ENCODE measurements around the gene INPPL1. TPM values are rescaled to one million over a fixed set of nuclear protein-coding genes. Genes with fewer than 3 reads are reported as not detected.
A peak's percentile ranks its signal among the peaks of the same experiment; 100 is the strongest.

The INPPL1 gene
- total and polyA plus RNA-seq, 2 of the 13 experiments (the other 11 are each of a cell fraction or from before 2014, with no cell fraction given) = 29.1 to 66.9 TPM

DNA sequence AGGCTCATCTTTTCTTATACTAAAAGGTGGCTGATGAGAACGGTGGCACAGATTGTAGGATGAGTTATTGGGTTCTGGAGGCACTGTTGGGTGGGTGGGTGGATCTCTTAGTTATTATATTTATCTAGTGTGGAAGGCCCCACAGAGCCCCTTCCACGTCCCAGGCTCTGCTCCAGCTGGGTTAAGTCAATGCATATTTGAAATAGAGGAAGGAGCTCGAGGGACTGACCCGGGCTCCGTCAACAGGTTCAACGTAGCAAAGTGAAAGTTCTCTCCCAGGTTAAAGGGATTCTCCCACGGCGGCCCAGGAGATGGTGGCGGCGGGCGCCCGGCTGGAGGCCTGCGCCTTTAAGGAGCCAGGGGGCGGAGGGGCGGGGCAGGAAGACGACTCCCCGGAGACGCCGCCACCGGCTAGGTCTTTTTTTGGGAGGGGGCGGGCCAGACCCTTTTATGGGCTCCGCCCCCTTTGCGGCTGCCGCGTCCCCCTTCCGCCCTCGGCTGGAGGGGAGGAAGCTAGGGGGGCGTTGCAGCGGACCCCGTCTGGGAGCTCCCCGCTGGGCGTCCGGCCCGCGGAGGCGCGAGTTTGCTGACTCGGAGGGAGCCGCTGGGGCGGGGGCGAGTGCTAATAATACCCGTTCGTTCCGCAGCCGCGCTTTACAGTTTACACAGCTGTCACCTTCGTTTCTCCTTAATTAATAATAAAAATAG lies 1.5 kb upstream of the INPPL1 start (continued):
- no peak for TF ChIP-seq HOXA9 (CRISPR knock-in tag; IDR thresholded peaks at IDR 0.05; ENCODE audit: borderline replicate concordance)
- TF ChIP-seq ZSCAN25 (CRISPR knock-in tag; IDR thresholded peaks at IDR 0.05) = no peak
- no peak for TF ChIP-seq STAT5B (CRISPR knock-in tag; IDR thresholded peaks at IDR 0.05)
- TF ChIP-seq ZSCAN29 (CRISPR knock-in tag; conservative IDR thresholded peaks at IDR 0.05) = no peak
- TF ChIP-seq TRIM22 (IDR thresholded peaks at IDR 0.05) = no peak
- TF ChIP-seq, protein P1, sequence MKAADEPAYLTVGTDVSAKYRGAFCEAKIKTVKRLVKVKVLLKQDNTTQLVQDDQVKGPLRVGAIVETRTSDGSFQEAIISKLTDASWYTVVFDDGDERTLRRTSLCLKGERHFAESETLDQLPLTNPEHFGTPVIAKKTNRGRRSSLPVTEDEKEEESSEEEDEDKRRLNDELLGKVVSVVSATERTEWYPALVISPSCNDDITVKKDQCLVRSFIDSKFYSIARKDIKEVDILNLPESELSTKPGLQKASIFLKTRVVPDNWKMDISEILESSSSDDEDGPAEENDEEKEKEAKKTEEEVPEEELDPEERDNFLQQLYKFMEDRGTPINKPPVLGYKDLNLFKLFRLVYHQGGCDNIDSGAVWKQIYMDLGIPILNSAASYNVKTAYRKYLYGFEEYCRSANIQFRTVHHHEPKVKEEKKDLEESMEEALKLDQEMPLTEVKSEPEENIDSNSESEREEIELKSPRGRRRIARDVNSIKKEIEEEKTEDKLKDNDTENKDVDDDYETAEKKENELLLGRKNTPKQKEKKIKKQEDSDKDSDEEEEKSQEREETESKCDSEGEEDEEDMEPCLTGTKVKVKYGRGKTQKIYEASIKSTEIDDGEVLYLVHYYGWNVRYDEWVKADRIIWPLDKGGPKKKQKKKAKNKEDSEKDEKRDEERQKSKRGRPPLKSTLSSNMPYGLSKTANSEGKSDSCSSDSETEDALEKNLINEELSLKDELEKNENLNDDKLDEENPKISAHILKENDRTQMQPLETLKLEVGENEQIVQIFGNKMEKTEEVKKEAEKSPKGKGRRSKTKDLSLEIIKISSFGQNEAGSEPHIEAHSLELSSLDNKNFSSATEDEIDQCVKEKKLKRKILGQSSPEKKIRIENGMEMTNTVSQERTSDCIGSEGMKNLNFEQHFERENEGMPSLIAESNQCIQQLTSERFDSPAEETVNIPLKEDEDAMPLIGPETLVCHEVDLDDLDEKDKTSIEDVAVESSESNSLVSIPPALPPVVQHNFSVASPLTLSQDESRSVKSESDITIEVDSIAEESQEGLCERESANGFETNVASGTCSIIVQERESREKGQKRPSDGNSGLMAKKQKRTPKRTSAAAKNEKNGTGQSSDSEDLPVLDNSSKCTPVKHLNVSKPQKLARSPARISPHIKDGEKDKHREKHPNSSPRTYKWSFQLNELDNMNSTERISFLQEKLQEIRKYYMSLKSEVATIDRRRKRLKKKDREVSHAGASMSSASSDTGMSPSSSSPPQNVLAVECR (CRISPR knock-in tag; IDR thresholded peaks at IDR 0.05; ENCODE audit: borderline replicate concordance) = peak; percentile 50; the same call in 1 of the 2 replicates
- TF ChIP-seq SNAPC2 (CRISPR knock-in tag; IDR thresholded peaks at IDR 0.05) = no peak
- TF ChIP-seq ATM (IDR thresholded peaks at IDR 0.05; ENCODE audit: borderline replicate concordance) = no peak
- TF ChIP-seq, protein P2, sequence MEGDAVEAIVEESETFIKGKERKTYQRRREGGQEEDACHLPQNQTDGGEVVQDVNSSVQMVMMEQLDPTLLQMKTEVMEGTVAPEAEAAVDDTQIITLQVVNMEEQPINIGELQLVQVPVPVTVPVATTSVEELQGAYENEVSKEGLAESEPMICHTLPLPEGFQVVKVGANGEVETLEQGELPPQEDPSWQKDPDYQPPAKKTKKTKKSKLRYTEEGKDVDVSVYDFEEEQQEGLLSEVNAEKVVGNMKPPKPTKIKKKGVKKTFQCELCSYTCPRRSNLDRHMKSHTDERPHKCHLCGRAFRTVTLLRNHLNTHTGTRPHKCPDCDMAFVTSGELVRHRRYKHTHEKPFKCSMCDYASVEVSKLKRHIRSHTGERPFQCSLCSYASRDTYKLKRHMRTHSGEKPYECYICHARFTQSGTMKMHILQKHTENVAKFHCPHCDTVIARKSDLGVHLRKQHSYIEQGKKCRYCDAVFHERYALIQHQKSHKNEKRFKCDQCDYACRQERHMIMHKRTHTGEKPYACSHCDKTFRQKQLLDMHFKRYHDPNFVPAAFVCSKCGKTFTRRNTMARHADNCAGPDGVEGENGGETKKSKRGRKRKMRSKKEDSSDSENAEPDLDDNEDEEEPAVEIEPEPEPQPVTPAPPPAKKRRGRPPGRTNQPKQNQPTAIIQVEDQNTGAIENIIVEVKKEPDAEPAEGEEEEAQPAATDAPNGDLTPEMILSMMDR (CRISPR knock-in tag; IDR thresholded peaks at IDR 0.05) = peak; percentile 20; the same call in 1 of the 2 replicates
- no peak for TF ChIP-seq TAF15 (IDR thresholded peaks at IDR 0.05; ENCODE audit: low read depth, low read length, poor library complexity, severe bottlenecking)
- TF ChIP-seq MAFK (conservative IDR thresholded peaks at IDR 0.05 in 1 of 2, IDR thresholded peaks at IDR 0.05 in 1 of 2; ENCODE audit: low read length in 2 of 2) = no peak; a peak in 1 of 4 replicates
- TF ChIP-seq, protein P3, sequence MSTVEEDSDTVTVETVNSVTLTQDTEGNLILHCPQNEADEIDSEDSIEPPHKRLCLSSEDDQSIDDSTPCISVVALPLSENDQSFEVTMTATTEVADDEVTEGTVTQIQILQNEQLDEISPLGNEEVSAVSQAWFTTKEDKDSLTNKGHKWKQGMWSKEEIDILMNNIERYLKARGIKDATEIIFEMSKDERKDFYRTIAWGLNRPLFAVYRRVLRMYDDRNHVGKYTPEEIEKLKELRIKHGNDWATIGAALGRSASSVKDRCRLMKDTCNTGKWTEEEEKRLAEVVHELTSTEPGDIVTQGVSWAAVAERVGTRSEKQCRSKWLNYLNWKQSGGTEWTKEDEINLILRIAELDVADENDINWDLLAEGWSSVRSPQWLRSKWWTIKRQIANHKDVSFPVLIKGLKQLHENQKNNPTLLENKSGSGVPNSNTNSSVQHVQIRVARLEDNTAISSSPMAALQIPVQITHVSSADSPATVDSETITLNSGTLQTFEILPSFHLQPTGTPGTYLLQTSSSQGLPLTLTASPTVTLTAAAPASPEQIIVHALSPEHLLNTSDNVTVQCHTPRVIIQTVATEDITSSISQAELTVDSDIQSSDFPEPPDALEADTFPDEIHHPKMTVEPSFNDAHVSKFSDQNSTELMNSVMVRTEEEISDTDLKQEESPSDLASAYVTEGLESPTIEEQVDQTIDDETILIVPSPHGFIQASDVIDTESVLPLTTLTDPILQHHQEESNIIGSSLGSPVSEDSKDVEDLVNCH (CRISPR knock-in tag; IDR thresholded peaks at IDR 0.05) = no peak
- no peak for TF ChIP-seq ZBTB7A (CRISPR knock-in tag; IDR thresholded peaks at IDR 0.05)
- no peak for TF ChIP-seq CENPBD1 (CRISPR knock-in tag; IDR thresholded peaks at IDR 0.05; ENCODE audit: borderline replicate concordance, low read depth)
- TF ChIP-seq PHF5A (CRISPR knock-in tag; IDR thresholded peaks at IDR 0.05; ENCODE audit: low read depth, unreplicated experiment) = no peak
- no peak for TF ChIP-seq POLR2AphosphoS2 (IDR thresholded peaks at IDR 0.05; ENCODE audit: low read depth, low read length)
- TF ChIP-seq MED1 (CRISPR knock-in tag; IDR thresholded peaks at IDR 0.05) = no peak
- no peak; the same call in 1 of the 2 replicates for TF ChIP-seq ZFY (CRISPR knock-in tag; IDR thresholded peaks at IDR 0.05)
- no peak for TF ChIP-seq ZNF12 (CRISPR knock-in tag; IDR thresholded peaks at IDR 0.05)
- TF ChIP-seq NFKB2 (CRISPR knock-in tag; IDR thresholded peaks at IDR 0.05; ENCODE audit: borderline replicate concordance) = peak; percentile 27; the same call in 1 of the 2 replicates
